ENCODE measurements around the gene GTPBP6.

Gene GTPBP6

DNA sequence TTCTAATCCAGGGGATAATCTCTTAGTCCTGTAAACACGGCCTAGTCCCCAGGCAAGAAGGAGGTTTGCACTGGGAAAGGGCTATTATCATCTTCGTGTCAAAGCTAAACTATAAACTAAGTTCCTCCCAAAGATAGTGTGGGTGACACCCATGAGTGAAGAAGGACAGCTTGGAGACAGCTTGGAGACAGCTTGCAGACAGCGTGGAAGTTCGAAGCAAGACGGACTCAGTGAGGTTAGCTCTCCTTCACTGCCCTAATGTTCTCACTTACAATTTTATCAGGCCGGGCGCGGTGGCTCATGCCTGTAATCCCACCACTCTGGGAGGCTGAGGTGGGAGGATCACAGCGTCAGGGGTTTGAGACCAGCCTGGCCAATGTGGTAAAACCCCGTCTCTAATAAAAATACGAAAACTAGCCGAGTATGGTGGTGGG is 56.7 kb downstream of the GTPBP6 start:
- no peak for TF ChIP-seq TAF1 (IDR thresholded peaks at IDR 0.05; ENCODE audit: low read depth)

DNA sequence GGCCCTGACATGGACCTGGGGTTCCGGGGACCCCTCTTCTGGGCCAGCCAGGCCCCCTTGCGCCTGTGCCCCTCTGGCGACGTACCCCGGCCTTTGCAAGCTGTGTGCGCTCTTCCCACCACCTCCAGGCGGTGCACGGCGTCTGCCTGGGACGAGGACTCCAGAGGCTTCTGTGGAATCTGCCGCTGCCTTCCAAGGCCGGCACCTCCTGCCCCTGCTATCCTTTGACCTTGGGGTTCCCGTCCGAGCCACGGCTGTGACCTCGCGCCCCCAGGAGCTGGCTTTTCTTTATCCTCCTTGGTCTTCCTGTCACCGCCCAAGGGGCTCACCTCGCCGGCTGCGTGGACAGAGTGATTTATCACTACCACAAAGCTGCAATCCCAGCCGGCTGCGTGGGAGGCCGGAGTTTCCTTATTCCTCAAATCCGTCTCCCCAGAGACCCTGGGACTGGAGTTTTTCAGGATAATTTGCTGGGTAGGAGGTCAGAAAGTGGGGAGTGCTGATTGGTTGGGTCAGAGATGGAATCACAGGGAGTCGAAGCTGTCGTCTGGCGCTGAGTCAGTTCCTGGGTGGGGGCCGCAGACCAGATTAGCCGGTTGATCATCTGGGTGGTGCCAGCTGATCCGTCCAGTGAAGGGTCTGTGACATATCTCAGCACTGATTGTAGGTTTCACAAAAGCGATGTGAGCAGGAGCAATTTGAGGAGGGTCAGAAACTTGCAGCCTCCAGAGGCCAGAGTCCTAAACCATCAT is 57.3 kb downstream of the GTPBP6 start:
- no peak for TF ChIP-seq EGR1 (IDR thresholded peaks at IDR 0.05)
- no peak for TF ChIP-seq TEAD4 (IDR thresholded peaks at IDR 0.05)
- TF ChIP-seq NFIC (IDR thresholded peaks at IDR 0.05) = no peak
- TF ChIP-seq CEBPB (IDR thresholded peaks at IDR 0.05) = no peak
- TF ChIP-seq EP300 (IDR thresholded peaks at IDR 0.05; ENCODE audit: borderline replicate concordance) = no peak

DNA sequence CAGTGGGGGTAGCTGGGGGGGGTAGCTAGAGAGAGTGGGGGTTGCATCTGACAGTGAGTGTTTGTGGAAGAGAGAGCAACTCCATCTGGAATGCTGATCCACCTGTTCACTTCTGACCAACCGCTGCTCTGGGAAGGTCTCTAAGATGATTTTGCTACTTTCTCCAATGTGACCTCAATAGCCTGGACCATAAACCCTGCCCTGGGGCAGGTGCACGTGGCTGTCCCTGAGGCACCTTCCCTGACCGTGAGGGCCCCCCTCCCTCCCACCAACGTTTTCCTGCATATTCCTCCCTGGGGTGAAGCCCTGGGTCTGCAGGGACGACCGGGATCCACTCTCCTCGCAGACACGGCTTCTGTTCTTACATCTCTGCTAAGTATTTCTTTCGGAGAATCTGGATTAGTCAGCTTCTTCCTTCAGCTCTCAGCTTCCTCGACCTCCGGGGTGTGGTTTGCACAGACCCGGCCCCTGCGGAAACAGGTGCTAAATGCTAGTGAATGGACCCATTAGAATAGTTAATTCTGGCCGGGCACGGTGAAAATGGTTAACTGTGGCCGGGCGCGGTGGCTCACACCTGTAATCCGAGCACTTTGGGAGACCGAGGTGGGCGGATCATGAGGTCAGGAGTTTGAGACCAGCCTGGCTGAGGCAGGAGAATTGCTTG is 58.8 kb downstream of the GTPBP6 start:
- TF ChIP-seq, protein P1, sequence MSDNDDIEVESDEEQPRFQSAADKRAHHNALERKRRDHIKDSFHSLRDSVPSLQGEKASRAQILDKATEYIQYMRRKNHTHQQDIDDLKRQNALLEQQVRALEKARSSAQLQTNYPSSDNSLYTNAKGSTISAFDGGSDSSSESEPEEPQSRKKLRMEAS (IDR thresholded peaks at IDR 0.05) = no peak
- TF ChIP-seq, protein P2, sequence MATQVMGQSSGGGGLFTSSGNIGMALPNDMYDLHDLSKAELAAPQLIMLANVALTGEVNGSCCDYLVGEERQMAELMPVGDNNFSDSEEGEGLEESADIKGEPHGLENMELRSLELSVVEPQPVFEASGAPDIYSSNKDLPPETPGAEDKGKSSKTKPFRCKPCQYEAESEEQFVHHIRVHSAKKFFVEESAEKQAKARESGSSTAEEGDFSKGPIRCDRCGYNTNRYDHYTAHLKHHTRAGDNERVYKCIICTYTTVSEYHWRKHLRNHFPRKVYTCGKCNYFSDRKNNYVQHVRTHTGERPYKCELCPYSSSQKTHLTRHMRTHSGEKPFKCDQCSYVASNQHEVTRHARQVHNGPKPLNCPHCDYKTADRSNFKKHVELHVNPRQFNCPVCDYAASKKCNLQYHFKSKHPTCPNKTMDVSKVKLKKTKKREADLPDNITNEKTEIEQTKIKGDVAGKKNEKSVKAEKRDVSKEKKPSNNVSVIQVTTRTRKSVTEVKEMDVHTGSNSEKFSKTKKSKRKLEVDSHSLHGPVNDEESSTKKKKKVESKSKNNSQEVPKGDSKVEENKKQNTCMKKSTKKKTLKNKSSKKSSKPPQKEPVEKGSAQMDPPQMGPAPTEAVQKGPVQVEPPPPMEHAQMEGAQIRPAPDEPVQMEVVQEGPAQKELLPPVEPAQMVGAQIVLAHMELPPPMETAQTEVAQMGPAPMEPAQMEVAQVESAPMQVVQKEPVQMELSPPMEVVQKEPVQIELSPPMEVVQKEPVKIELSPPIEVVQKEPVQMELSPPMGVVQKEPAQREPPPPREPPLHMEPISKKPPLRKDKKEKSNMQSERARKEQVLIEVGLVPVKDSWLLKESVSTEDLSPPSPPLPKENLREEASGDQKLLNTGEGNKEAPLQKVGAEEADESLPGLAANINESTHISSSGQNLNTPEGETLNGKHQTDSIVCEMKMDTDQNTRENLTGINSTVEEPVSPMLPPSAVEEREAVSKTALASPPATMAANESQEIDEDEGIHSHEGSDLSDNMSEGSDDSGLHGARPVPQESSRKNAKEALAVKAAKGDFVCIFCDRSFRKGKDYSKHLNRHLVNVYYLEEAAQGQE (IDR thresholded peaks at IDR 0.05; ENCODE audit: low read depth) = no peak
- TF ChIP-seq, protein P3, sequence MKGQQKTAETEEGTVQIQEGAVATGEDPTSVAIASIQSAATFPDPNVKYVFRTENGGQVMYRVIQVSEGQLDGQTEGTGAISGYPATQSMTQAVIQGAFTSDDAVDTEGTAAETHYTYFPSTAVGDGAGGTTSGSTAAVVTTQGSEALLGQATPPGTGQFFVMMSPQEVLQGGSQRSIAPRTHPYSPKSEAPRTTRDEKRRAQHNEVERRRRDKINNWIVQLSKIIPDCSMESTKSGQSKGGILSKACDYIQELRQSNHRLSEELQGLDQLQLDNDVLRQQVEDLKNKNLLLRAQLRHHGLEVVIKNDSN (IDR thresholded peaks at IDR 0.05) = no peak
- TF ChIP-seq RAD21 (IDR thresholded peaks at IDR 0.05; ENCODE audit: low read depth) = no peak
- TF ChIP-seq ZBTB7A (IDR thresholded peaks at IDR 0.05; ENCODE audit: low read depth) = no peak
- no peak for TF ChIP-seq CEBPB (IDR thresholded peaks at IDR 0.05)
- no peak for TF ChIP-seq EP300 (IDR thresholded peaks at IDR 0.05; ENCODE audit: borderline replicate concordance)
- no peak for TF ChIP-seq FOXM1 (IDR thresholded peaks at IDR 0.05; ENCODE audit: borderline replicate concordance, low read depth)
- TF ChIP-seq CREB1 (IDR thresholded peaks at IDR 0.05; ENCODE audit: low read depth) = no peak
- no peak for TF ChIP-seq TEAD4 (IDR thresholded peaks at IDR 0.05)
- no peak for TF ChIP-seq EGR1 (IDR thresholded peaks at IDR 0.05)
- TF ChIP-seq TAF1 (IDR thresholded peaks at IDR 0.05; ENCODE audit: low read depth) = no peak
- TF ChIP-seq NFIC (IDR thresholded peaks at IDR 0.05) = no peak
- TF ChIP-seq TCF12 (IDR thresholded peaks at IDR 0.05; ENCODE audit: low read depth) = no peak
- TF ChIP-seq YY1 (IDR thresholded peaks at IDR 0.05; ENCODE audit: low read depth) = no peak

DNA sequence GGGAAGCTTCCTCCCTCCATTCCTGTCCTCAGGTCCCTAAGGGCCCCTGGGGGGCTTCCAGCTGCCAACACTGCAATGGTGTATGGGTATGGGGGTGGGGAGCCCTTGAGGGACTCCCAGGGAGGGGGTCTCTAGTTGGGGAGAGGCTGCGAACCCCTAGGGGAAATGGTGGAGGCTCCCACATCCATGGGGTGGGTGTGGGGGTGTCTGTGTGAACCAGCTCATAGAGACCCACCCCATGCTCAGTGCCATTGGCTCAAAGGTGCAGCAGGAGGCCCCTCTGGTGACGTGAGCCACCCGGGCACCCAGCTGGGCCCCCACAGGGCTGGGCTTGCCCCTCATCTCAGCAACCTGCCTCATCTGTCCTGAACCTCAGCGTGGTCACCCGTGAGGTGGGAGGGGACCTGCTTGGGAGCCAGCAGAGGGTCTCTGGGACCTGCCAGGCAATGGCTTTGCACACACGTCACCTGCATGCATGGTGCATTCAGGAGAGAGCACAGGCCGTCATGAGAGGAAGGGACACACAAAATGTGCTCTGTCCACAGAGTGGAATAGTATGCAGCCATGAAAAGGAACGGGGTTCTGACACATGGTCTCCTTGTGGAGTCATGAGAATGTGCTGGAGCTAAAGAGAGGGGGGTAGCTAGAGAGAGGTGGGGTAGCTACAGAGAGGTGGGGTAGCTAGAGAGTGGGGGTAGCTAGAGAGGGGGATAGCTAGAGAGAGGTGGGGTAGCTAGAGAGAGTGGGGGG is 60.1 kb downstream of the GTPBP6 start:
- TF ChIP-seq, protein P2 (IDR thresholded peaks at IDR 0.05; ENCODE audit: low read depth) = no peak
- TF ChIP-seq TEAD4 (IDR thresholded peaks at IDR 0.05) (no peak), EGR1 (IDR thresholded peaks at IDR 0.05) (no peak), CEBPB (IDR thresholded peaks at IDR 0.05) (no peak), NFIC (IDR thresholded peaks at IDR 0.05) (no peak), TCF12 (IDR thresholded peaks at IDR 0.05; ENCODE audit: low read depth) (no peak), RAD21 (IDR thresholded peaks at IDR 0.05; ENCODE audit: low read depth) (no peak), ZBTB7A (IDR thresholded peaks at IDR 0.05; ENCODE audit: low read depth) (no peak), EP300 (IDR thresholded peaks at IDR 0.05; ENCODE audit: borderline replicate concordance) (no peak), YY1 (IDR thresholded peaks at IDR 0.05; ENCODE audit: low read depth) (no peak), FOXM1 (IDR thresholded peaks at IDR 0.05; ENCODE audit: borderline replicate concordance, low read depth) (no peak), CREB1 (IDR thresholded peaks at IDR 0.05; ENCODE audit: low read depth) (no peak), TAF1 (IDR thresholded peaks at IDR 0.05; ENCODE audit: low read depth) (no peak)
- TF ChIP-seq, protein P3 (IDR thresholded peaks at IDR 0.05) = no peak
- TF ChIP-seq, protein P1 (IDR thresholded peaks at IDR 0.05) = no peak

DNA sequence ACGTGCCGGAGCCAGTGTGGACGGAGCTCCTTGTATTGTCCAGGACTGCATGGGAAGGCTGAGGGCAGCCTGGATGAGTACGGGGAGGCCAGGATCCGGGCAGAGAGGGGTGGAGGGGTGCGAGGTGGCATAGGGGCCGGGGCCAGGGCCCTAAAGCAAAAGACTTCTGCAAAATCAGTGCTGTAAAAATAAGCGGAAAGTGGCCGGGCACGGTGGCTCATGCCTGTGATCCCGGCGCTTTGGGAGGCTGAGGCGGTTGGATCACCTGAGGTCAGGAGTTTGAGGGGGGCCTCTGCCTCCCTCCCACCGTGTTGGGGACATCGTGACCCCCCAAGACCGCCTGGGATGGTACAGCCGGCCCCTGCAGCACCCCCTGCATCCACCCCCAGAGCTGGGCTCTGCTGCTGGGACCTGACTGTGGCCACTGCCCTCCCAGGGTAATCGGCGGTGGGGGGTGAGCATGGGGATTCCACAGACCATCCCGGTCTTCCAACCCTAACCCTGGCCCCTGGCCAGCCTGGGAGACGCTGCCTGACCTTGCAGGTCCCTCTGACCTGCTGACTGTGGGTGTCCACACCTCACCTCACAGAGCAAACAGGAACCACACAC is 60.8 kb downstream of the GTPBP6 start:
- TF ChIP-seq ZBTB7A (IDR thresholded peaks at IDR 0.05; ENCODE audit: low read depth) = no peak
- TF ChIP-seq TAF1 (IDR thresholded peaks at IDR 0.05; ENCODE audit: low read depth) = no peak
- TF ChIP-seq, protein P2 (IDR thresholded peaks at IDR 0.05; ENCODE audit: low read depth) = no peak
- no peak for TF ChIP-seq YY1 (IDR thresholded peaks at IDR 0.05; ENCODE audit: low read depth)
- no peak for TF ChIP-seq RAD21 (IDR thresholded peaks at IDR 0.05; ENCODE audit: low read depth)
- no peak for TF ChIP-seq CEBPB (IDR thresholded peaks at IDR 0.05)
- TF ChIP-seq NFIC (IDR thresholded peaks at IDR 0.05) = no peak
- TF ChIP-seq, protein P1 (IDR thresholded peaks at IDR 0.05) = no peak
- no peak for TF ChIP-seq TCF12 (IDR thresholded peaks at IDR 0.05; ENCODE audit: low read depth)
- no peak for TF ChIP-seq EP300 (IDR thresholded peaks at IDR 0.05; ENCODE audit: borderline replicate concordance)
- no peak for TF ChIP-seq TEAD4 (IDR thresholded peaks at IDR 0.05)
- no peak for TF ChIP-seq CREB1 (IDR thresholded peaks at IDR 0.05; ENCODE audit: low read depth)
- TF ChIP-seq FOXM1 (IDR thresholded peaks at IDR 0.05; ENCODE audit: borderline replicate concordance, low read depth) = no peak
- no peak for TF ChIP-seq EGR1 (IDR thresholded peaks at IDR 0.05)
- TF ChIP-seq, protein P3 (IDR thresholded peaks at IDR 0.05) = no peak
